H1 (cell line): ENCODE results near the gene IER3IP1. TPM values are rescaled to one million over a fixed set of nuclear protein-coding genes. Genes with fewer than 3 reads are reported as not detected.
A peak's percentile ranks its signal among the peaks of the same experiment; 100 is the strongest.

Experiments used
- CTCF ChIA-PET: fragments of 300-600 bp; sonication (Branson Sonifier 250); formaldehyde crosslinking; loops from one replicate; lab custom pipeline; 2021; ENCODE audit not compliant: partially characterized antibody; lab: Charles Lee
- POLR2A ChIA-PET: fragments of 300-600 bp; sonication (Branson Sonifier 250); formaldehyde crosslinking; loops from one replicate; lab custom pipeline; 2021; ENCODE audit warnings: inconsistent platforms; ENCODE audit not compliant: partially characterized antibody; lab: Charles Lee
- DNase-seq, 2 experiments: peaks; one replicate each; pipeline versions ENCODE4 v3.0.0 to v3.0.0-alpha.2; 2010 to 2022; ENCODE audit warnings: low spot score in 2 of 2, low read depth in 1 of 2, mixed read lengths in 1 of 2
- FAIRE-seq: peaks from 2 replicates; lab custom pipeline; 2011; peaks lifted over from hg19 to GRCh38; lab: Jason Lieb, UNC
- H2AFZ ChIP-seq: 2 replicates; pipeline ENCODE4 v1.8.1; 2012; ENCODE audit warnings: low read length, inconsistent platforms
- H2AK5ac ChIP-seq: 2 replicates; pipeline ENCODE4 v1.6.1; 2013; ENCODE audit warnings: low read depth, low read length
- H2BK120ac ChIP-seq: replicated peaks from 2 replicates; pipeline ENCODE3; 2013; ENCODE audit warnings: low read depth, low read length, inconsistent platforms
- H2BK12ac ChIP-seq: 2 replicates; pipeline ENCODE4 v1.6.1; 2013; ENCODE audit warnings: low read depth, low read length
- H2BK15ac ChIP-seq: 2 replicates; pipeline ENCODE4 v1.6.1; 2013; ENCODE audit warnings: low read length
- H2BK20ac ChIP-seq: 2 replicates; pipeline ENCODE4 v1.6.1; 2013; ENCODE audit warnings: low read length
- H2BK5ac ChIP-seq: 2 replicates; pipeline ENCODE4 v1.6.1; 2013; ENCODE audit warnings: low read depth, low read length
- H3K14ac ChIP-seq: 2 replicates; pipeline ENCODE4 v1.6.1; 2013; ENCODE audit warnings: inconsistent platforms; ENCODE audit not compliant: insufficient read length
- H3K18ac ChIP-seq: 2 replicates; pipeline ENCODE4 v1.6.1; 2013; ENCODE audit warnings: low read length; ENCODE audit errors: extremely low read depth
- H3K23ac ChIP-seq: 2 replicates; pipeline ENCODE4 v1.6.1; 2013; ENCODE audit warnings: inconsistent platforms; ENCODE audit not compliant: insufficient read length
- H3K23me2 ChIP-seq: 2 replicates; pipeline ENCODE4 v1.6.1; 2013; ENCODE audit warnings: low read depth, low read length
- H3K27ac ChIP-seq: 2 replicates; pipeline ENCODE4 v1.6.1; 2011; ENCODE audit warnings: low read depth, low read length, inconsistent platforms
- H3K27me3 ChIP-seq, 4 experiments: replicated peaks in 1 of 4; 1 replicate in 1 of 4; 2 replicates in 3 of 4; pipeline versions ENCODE4 v1.6.1 to v1.8.1; 2011 to 2013; ENCODE audit warnings: low read length in 3 of 4, mild to moderate bottlenecking in 3 of 4, inconsistent platforms in 2 of 4, mixed read lengths in 2 of 4, moderate library complexity in 1 of 4; ENCODE audit not compliant: control insufficient read depth in 3 of 4, insufficient read depth in 3 of 4; ENCODE audit errors: extremely low read depth in 1 of 4
- H3K36me3 ChIP-seq, 4 experiments: 2 replicates each; pipeline versions ENCODE4 v1.6.1 to v1.8.1; 2011 to 2013; ENCODE audit warnings: mild to moderate bottlenecking in 4 of 4, low read length in 3 of 4, moderate library complexity in 2 of 4, control low read depth in 1 of 4, inconsistent platforms in 1 of 4; ENCODE audit not compliant: insufficient read depth in 4 of 4, control insufficient read depth in 2 of 4
- H3K4ac ChIP-seq: replicated peaks from 2 replicates; pipeline ENCODE3; 2013; ENCODE audit warnings: low read length, low read depth, mixed read lengths, inconsistent platforms; ENCODE audit not compliant: insufficient read length
- H3K4me1 ChIP-seq, 4 experiments: replicated peaks in 1 of 4; 1 replicate in 1 of 4; 2 replicates in 3 of 4; pipeline versions ENCODE4 v1.6.1 to v1.8.1; 2011 to 2013; ENCODE audit warnings: low read length in 3 of 4, inconsistent platforms in 2 of 4, mixed read lengths in 1 of 4; ENCODE audit not compliant: insufficient read depth in 4 of 4, control insufficient read depth in 3 of 4
- H3K4me2 ChIP-seq, 2 experiments: 2 replicates each; pipeline versions ENCODE4 v1.6.1 to v1.8.1; 2011 to 2013; ENCODE audit warnings: low read depth in 2 of 2, low read length in 2 of 2, control low read depth in 1 of 2, inconsistent platforms in 1 of 2, mild to moderate bottlenecking in 1 of 2; ENCODE audit not compliant: insufficient read depth in 1 of 2
- H3K4me3 ChIP-seq, 4 experiments: fragments of 200-600, 300-600 bp in 1 of 4; sonication (generic), shearing (Covaris generic), sonication (Bioruptor Twin) in 1 of 4; 2 replicates each; pipeline versions ENCODE4 v1.5.1 to v1.8.1; 2011 to 2016; ENCODE audit warnings: low read length in 4 of 4, low read depth in 3 of 4, control low read depth in 2 of 4, inconsistent platforms in 2 of 4, mild to moderate bottlenecking in 2 of 4, mixed read lengths in 1 of 4, moderate library complexity in 1 of 4; ENCODE audit not compliant: insufficient read depth in 2 of 4; ENCODE audit errors: extremely low read depth in 1 of 4
- H3K56ac ChIP-seq: replicated peaks from 2 replicates; pipeline ENCODE3; 2013; ENCODE audit warnings: low read depth, mild to moderate bottlenecking, mixed read lengths, low read length, inconsistent platforms; ENCODE audit not compliant: insufficient read length
- H3K79me1 ChIP-seq: 2 replicates; pipeline ENCODE4 v1.6.1; 2013; ENCODE audit warnings: low read depth, low read length, control low read depth
- H3K79me2 ChIP-seq, 2 experiments: 2 replicates each; pipeline versions ENCODE4 v1.6.1 to v1.8.1; 2012 to 2013; ENCODE audit warnings: low read length in 2 of 2, mild to moderate bottlenecking in 2 of 2, inconsistent platforms in 1 of 2; ENCODE audit not compliant: insufficient read depth in 2 of 2, control insufficient read depth in 1 of 2
- H3K9ac ChIP-seq, 4 experiments: replicated peaks in 1 of 4; 1 replicate in 1 of 4; 2 replicates in 3 of 4; pipeline versions ENCODE4 v1.6.1 to v1.8.1; 2011 to 2013; ENCODE audit warnings: low read depth in 3 of 4, low read length in 3 of 4, control low read depth in 2 of 4, mild to moderate bottlenecking in 2 of 4, moderate library complexity in 2 of 4, inconsistent platforms in 1 of 4; ENCODE audit errors: extremely low read depth in 1 of 4
- H3K9me3 ChIP-seq, 2 experiments: 2 replicates each; pipeline versions ENCODE4 v1.6.1 to v1.8.1; 2012 to 2013; ENCODE audit warnings: mild to moderate bottlenecking in 2 of 2, moderate library complexity in 2 of 2, control low read depth in 1 of 2, inconsistent platforms in 1 of 2, low read depth in 1 of 2, low read length in 1 of 2, mixed read lengths in 1 of 2; ENCODE audit not compliant: insufficient read depth in 2 of 2
- H4K20me1 ChIP-seq, 2 experiments: replicated peaks in 1 of 2; 2 replicates each; pipeline versions ENCODE3 to v1.8.1; 2011 to 2013; ENCODE audit warnings: inconsistent platforms in 2 of 2, low read length in 2 of 2, mild to moderate bottlenecking in 1 of 2; ENCODE audit not compliant: insufficient read depth in 2 of 2, control insufficient read depth in 1 of 2
- H4K5ac ChIP-seq: 2 replicates; pipeline ENCODE4 v1.6.1; 2013; ENCODE audit warnings: low read length, low read depth, mixed read lengths, inconsistent platforms; ENCODE audit not compliant: insufficient read length
- H4K8ac ChIP-seq: 2 replicates; pipeline ENCODE4 v1.8.0; 2013; ENCODE audit warnings: mild to moderate bottlenecking, moderate library complexity, low read length, inconsistent platforms; ENCODE audit not compliant: insufficient read depth; ENCODE audit errors: extremely low read depth
- H4K91ac ChIP-seq: replicated peaks from 2 replicates; pipeline ENCODE3; 2013; ENCODE audit warnings: low read length, mixed read lengths, inconsistent platforms; ENCODE audit not compliant: insufficient read length
- ASH2L ChIP-seq: fragments of 200-600, 300-600 bp; sonication (generic); IDR thresholded peaks from one replicate; pipeline ENCODE4 v1.7.1; 2017; ENCODE audit warnings: low read length
- CBX5 ChIP-seq: fragments of 300-800, 300-1000 bp; sonication (generic); IDR thresholded peaks from 2 replicates; pipeline ENCODE4 v1.7.1; 2016; ENCODE audit warnings: antibody characterized with exemption, low read length, low read depth
- CBX8 ChIP-seq: fragments of 300-800, 300-1000 bp; sonication (generic); IDR thresholded peaks from 2 replicates; pipeline ENCODE4 v1.7.1; 2016; ENCODE audit warnings: low read depth, low read length, borderline replicate concordance
- CHD1 ChIP-seq: IDR thresholded peaks from 2 replicates; pipeline ENCODE4 v1.6.1; 2012; ENCODE audit warnings: low read depth, low read length, improper control_type of control experiment
- NRF1 ChIP-seq: IDR thresholded peaks from 2 replicates; pipeline ENCODE4 v1.6.1; 2011; ENCODE audit warnings: mild to moderate bottlenecking, low read depth, low read length, improper control_type of control experiment
- POU5F1 ChIP-seq: IDR thresholded peaks from 2 replicates; pipeline ENCODE4 v1.6.1; 2011; ENCODE audit warnings: low read depth, mild to moderate bottlenecking, low read length, moderate library complexity
- SAP30 ChIP-seq: fragments of 300-600 bp; sonication (generic); IDR thresholded peaks from 2 replicates; pipeline ENCODE4 v1.7.1; 2012; ENCODE audit warnings: low read length, moderate library complexity, mild to moderate bottlenecking, inconsistent platforms; ENCODE audit not compliant: insufficient read depth, insufficient replicate concordance
- SP1 ChIP-seq: IDR thresholded peaks from 2 replicates; pipeline ENCODE4 v1.6.1; 2011; ENCODE audit warnings: low read depth, low read length
- TBP ChIP-seq: IDR thresholded peaks from 2 replicates; pipeline ENCODE4 v1.6.1; 2011; ENCODE audit warnings: low read depth, low read length, improper control_type of control experiment
- WGBS, 2 experiments: shearing (Covaris generic) in 1 of 2; methylation state at CpG; one replicate each; pipeline versions ENCODE4 v1.1.6 to v1.1.7; 2013 to 2015; ENCODE audit warnings: low lambda C conversion rate in 2 of 2, mixed read lengths in 2 of 2, inconsistent platforms in 1 of 2, low coverage in 1 of 2, missing lambda C conversion rate in 1 of 2; ENCODE audit not compliant: insufficient replicate concordance in 2 of 2, insufficient coverage in 1 of 2, insufficient read length in 1 of 2; ENCODE audit errors: extremely low coverage in 1 of 2, missing lambda C conversion rate in 1 of 2; 5-methylcytosine and 5-hydroxymethylcytosine counted together
- polyA plus RNA-seq, 7 experiments: library from polyadenylated mRNA; depleted of rRNA in 3 of 7; stranded (reverse) in 5 of 7; unstranded in 2 of 7; fragments of >200 nt in 5 of 7; fragments of 200-250 nt in 2 of 7; gene quantifications; 1 replicate in 5 of 7; 2 replicates in 1 of 7; 4 replicates in 1 of 7; pipeline versions ENCODE4 v1.2.1 to v1.2.3, GENCODE V29; 2011 to 2013; ENCODE audit warnings: missing spikeins in 2 of 7, mixed read lengths in 2 of 7
- total RNA-seq: library from RNA; stranded (reverse); fragmentation: NEBNext Ultra II Directional; extraction: Animal tissue kit (Norgen Biotek cat#: 25700); gene quantifications from 2 replicates; pipeline ENCODE4 v1.2.1, GENCODE V29; 2021

IER3IP1 gene
- total and polyA plus RNA-seq, 2 of the 8 experiments (the other 6 are each of a cell fraction or from before 2014, with no cell fraction given) = 6.0 to 8.5 TPM

DNA sequence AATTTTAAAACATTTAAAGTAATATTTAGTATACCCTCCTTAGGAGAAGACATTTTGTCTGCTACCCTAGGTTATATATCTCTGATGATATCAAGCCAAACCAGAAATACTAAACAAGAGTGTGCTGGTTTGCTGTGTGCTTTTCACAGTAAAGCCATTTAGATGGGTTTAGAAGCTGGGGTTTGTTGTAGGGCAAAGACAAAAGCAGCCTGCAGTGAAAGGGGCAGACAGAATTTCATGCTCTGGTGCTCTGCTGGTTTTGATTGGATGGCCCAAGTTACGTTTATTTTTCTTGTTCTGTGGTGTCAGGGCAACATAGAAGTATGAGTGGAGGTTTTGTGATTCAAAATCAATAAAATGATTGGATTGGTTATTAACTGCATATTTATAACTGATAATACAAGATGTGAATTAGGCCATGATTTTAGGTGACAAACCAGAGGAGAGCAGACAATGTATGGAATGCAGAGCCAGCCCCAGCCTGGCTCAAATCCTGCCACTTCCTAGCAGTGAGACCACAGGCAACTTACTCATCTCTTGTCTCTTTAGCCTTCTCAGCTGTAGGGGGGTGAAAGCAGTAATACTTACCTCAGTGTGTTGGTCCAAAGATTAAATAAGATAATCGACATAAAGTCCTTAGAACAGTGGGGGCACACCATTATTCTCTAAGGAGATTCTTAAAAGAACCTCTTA, 30.9 kb upstream of the IER3IP1 start:
- Histone ChIP-seq H4K91ac (no peak overlapping the region), H3K18ac (no peak overlapping the region), H3K14ac (no peak overlapping the region), H4K20me1 (no peaks in the 10 kb centered on the region), H4K8ac (no peak overlapping the region), H2BK20ac (no peak overlapping the region), H3K23ac (no peak overlapping the region), H3K4me2 (no peak overlapping the region), H2AFZ (no peak overlapping the region), H2BK15ac (no peak overlapping the region), H3K27me3 (peaks cover 0 to 1% (median 0%) of the 10 kb centered on the region in 4 experiments; a peak in 1 of 7 replicates), H3K23me2 (no peaks in the 10 kb centered on the region), H3K4ac (no peak overlapping the region), H2BK120ac (no peak overlapping the region), H2AK5ac (no peak overlapping the region), H3K4me3 (no peak overlapping the region), H3K56ac (no peak overlapping the region), H2BK12ac (no peak overlapping the region), H3K9ac (no peak overlapping the region; a peak in 1 of 7 replicates), H3K9me3 (no peaks in the 10 kb centered on the region), H3K4me1 (peaks cover 0 to 4% (median 0%) of the 10 kb centered on the region in 4 experiments; a peak in 3 of 7 replicates), H3K79me1 (no peaks in the 10 kb centered on the region), H2BK5ac (no peak overlapping the region), H3K36me3 (no peaks in the 10 kb centered on the region), H3K79me2 (no peaks in the 10 kb centered on the region), H4K5ac (no peak overlapping the region), H3K27ac (no peak overlapping the region)
- ChIA-PET CTCF (interaction anchor here (0.7 to 1.5 kb wide), 9 partner anchors 8 to 512 kb away, joined by 3 to 7 read pairs (median 3); no protein-coding TSS in a partner anchor), POLR2A (no interaction called here)
- WGBS, 2 experiments = 77% methylated on average over 2 of the region's 2 CpGs; no CpG with 5 or more reads in 1 of the 2 experiments
- no peak for DNase-seq
- peak; percentile 24 for FAIRE-seq
- no peak for TF ChIP-seq SAP30
- no peak for TF ChIP-seq CBX5
- TF ChIP-seq CBX8 = no peak
- no peak for TF ChIP-seq TBP
- TF ChIP-seq POU5F1 = no peak
- TF ChIP-seq ASH2L = no peak
- TF ChIP-seq CHD1 = no peak
- TF ChIP-seq SP1 = no peak
- TF ChIP-seq NRF1 = no peak
